Measurements from ENCODE around the gene SYTL1.

The SYTL1 gene

DNA sequence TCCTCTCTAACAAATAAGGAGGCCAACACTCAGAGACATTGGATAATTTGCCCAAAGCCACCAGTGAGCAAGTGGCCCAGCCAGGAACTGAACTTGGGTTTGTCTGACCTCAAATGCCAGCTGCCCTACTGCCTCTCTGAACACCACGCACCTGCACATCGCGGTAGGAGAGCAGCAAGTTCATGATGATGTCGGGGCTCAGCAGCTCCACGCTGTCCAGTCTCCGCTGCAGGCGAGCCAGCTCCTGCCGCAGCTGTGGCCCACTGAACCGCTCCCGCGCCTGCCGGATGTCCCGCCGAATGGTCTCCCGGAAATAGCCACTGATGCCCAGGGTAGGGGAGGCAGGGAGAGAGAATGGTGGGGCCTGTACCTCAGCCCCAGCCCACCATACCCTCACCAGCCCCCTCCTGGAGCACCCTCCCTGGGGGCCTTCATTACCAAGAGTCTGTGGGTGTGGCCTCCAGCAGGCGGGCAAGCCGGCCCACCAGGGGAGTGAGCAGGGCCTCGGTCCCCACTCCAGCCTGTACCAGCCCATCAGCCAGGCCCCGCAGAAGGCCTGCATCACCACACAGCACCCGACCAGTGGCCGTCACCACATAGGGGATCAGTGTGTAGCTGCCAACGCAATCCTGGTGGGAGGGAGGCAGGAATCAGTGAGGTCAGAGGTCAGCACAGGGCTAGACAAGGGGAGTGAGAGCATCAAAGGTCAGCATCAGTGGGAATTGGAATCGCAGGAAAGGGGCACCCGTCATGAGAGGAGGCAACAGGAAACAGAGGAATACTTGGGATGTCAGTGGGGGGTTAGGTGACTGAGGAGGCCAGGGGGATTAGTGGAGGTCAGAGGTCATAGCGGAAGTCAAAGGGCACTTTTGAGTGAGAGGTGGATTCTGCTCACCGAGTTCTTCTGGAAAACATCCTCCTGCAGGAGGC, 22.2 kb downstream of the SYTL1 start:
- no peak for DNase-seq

- no peak for DNase-seq
Measured at GRCh38 chr1:27364696-27365371, 23.0 kb downstream of the SYTL1 start.

GRCh38 chr1:27365372-27366112, 23.7 kb downstream of the SYTL1 start:
- peak in 55 of 56 donors; percentile 18 to 82 (median 58) for DNase-seq

DNA sequence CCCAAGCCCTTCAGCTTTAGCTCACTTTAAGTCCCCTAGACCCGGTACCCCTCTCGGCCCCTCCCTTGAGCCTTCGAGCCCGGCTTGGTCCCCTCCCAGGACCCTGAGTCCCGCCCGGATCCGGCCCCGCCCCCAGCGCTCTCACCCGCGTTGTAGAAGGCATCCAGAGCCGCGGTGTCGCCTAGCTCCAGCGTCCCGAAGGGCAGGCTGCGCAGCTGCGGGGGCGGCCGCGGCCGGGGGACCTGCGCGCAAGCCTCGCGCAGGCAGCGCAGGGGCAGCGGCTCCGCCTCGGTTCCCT, 24.2 kb downstream of the SYTL1 start:
- DNase-seq, result peak in 32 of 56 donors; percentile 12 to 72 (median 40)

- peak in 37 of 56 donors; percentile 6 to 64 (median 32) for DNase-seq
Measured at GRCh38 chr1:27366411-27367159, 24.8 kb downstream of the SYTL1 start, which contains the start of gene MAP3K6. Gene MAP3K6, minus strand, starts transcription at chr1:27366961. Its CDS starts 364 bp downstream, at chr1:27366597.

GRCh38 chr1:27367160-27367650, 25.4 kb downstream of the SYTL1 start:
- DNase-seq, result no peak

GRCh38 chr1:27368869-27369582, 27.2 kb downstream of the SYTL1 start:
- DNase-seq, result no peak

DNA sequence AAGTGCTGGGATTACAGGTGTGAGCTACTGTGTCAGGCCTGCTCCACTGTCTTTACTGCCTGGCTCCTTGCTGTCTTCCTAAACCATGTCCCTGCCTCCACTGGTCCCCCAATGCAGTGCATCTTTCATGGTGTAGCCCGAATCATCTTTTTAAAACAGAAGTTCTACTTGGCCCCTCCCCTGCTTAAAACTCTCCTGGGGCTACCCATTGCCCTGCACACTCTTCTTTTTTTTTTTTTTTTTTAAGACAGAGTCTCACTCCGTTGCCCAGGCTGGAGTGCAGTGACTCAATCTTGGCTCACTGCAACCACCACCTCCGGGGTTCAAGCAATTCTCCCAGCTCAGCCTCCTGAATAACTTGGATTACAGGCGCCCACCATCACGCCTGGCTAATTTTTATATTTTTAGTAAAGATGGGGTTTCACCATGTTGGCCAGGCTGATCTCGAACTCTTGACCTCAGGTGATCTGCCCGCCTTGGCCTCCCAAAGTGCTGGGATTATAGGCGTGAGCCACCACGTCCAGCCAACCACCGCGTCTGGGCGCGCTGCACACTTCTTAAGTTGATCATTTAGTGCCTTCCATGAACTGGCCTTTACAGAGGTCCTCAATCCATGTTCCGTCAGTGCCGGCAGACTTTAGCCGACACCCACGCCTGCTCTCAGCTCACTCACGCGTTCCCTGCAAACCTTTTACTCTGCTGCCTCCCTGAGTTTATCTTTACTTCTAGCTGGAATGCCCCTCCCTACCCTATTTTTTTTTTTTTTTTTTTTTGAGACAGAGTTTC, 30.4 kb downstream of the SYTL1 start:
- no peak for DNase-seq

DNA sequence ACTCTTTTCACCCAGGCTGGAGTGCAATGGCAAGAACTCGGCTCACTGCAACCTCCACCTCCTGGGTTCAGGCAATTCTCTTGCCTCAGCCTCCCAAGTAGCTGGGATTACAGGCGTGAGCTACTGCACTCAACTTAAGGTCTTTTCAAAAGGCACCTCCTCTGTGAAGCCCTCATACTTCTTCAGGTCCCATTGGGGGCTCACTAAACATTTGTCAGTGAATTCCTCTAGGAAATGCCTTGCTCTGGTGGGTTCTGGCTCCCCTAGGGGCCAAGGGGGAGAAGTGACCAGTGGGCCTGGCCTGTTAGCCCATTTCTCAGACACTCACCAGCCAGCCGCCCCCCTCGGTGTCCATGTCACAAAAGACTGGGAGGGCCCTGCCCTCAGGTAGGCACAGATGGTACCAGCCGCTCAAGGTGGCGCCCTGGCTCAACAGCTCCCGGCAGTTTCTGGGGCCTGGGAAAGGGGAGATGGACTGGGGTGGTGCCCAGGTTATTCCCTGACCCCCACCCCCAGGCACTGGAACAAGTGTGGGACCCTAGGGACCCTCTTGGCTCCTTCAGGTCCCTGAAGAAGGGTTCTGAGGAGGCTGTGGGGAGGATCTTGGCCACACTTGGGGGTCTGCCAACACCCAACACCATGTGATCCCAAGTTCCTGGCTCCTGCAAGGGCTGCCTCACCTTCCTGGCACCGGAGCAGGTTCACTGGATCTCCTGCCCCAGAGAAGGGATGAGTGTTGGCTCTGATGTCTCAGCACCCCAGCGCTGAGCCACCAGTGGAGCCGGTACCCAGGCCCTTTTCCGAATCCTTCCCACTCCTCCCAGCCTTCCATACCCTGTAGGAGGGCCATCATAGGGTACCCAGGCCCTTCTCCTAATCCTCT, 31.2 kb downstream of the SYTL1 start:
- DNase-seq, result no peak

DNA sequence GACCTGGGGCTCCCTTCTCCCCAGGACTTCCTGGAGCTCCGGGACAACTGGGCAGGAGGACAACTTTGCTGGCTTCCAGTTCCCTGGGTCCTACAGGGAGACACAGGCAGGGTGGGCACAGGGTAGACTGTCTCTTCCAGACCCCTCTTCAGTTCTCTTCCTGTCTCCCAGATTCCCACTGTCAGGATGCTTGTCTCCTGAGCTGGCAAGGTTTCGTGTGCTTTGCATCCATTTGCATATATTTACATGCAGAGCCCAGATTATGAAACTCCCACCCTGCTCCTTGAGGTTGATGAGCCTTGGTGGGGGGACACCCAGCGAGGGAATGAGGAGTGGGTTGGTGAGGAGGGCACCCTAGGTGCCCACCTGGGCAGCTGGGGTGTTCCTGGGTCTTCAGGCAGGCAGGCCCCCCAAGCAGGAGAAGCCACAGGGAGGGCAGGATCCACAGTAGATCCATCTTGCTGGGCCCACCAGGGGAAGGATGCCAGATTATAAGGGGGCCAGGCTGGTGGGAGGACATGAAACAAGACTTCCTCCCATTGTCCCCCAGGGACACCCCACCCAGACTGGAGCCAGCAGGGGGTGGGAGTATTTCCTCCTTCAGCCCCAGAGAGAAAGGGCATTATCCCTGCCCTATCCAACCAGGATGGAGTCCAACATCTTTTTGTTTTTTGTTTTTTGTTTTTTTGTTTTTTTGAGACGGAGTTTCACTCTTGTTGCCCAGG, 32.7 kb downstream of the SYTL1 start, which contains the start of gene FCN3:
Gene FCN3, minus strand, starts transcription at position 463 of the 725 bp plus-strand sequence. Its CDS starts 6 bp downstream, at position 457.
- DNase-seq, result no peak

GRCh38 chr1:27377760-27378495, 36.1 kb downstream of the SYTL1 start:
- DNase-seq, result no peak

GRCh38 chr1:27379564-27380122, 37.8 kb downstream of the SYTL1 start:
- DNase-seq, result no peak

DNA sequence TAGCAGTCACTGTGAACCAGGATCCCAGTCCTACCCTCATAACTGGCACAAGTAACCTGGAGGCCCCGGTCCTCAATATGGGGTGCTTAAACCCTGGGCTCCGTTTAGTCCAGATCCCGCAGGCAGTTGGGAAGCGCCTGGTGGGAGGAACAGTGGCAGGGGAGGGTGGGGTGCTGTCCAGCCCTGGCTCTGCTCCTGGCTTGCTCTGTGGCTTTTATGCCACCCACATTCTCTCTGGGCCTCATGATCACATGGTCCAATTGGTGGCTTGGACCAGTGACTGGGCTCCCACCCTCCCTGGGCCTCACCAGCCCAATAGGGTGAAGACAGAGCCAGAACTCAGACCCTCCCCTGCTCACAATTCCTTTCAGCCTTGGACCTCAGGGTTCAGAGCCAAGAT, 38.4 kb downstream of the SYTL1 start:
- no peak for DNase-seq

GRCh38 chr1:27380766-27381733, 39.2 kb downstream of the SYTL1 start:
- DNase-seq, result no peak
